Type B pancreatic cell (in vitro differentiated cells): ENCODE data around the gene TMEM143. TPM values are rescaled to one million over a fixed set of nuclear protein-coding genes. Genes with fewer than 3 reads are reported as not detected.
"Not testable (repeated sequence)": the region's sequence is repeated elsewhere in the genome, so short reads cannot be mapped to it uniquely, and the experiment has no call there.

ENCODE experiments used
- DNase-seq: peaks from one replicate; pipeline ENCODE4 v3.0.0; 2021; ENCODE audit warnings: mixed read lengths; ENCODE audit not compliant: unreplicated experiment; ENCODE audit errors: extremely low spot score
- H3K27ac Mint-ChIP-seq: 2 replicates; pipeline ENCODE4 v1.8.0; 2021; ENCODE audit warnings: mild to moderate bottlenecking, mixed read lengths
- H3K27me3 Mint-ChIP-seq: 2 replicates; pipeline ENCODE4 v1.8.0; 2021; ENCODE audit warnings: mixed read lengths
- H3K36me3 Mint-ChIP-seq: 2 replicates; pipeline ENCODE4 v1.8.0; 2021; ENCODE audit warnings: mixed read lengths
- H3K4me1 Mint-ChIP-seq: one replicate; pipeline ENCODE4 v1.8.0; 2021; ENCODE audit warnings: mixed read lengths; ENCODE audit not compliant: unreplicated experiment
- H3K4me3 Mint-ChIP-seq: 2 replicates; pipeline ENCODE4 v1.8.0; 2021; ENCODE audit warnings: mild to moderate bottlenecking, mixed read lengths
- H3K9me3 Mint-ChIP-seq: 2 replicates; pipeline ENCODE4 v1.8.0; 2021; ENCODE audit warnings: mixed read lengths
- total RNA-seq: library from RNA; stranded (reverse); gene quantifications from 2 replicates; pipeline ENCODE4 v1.2.1, GENCODE V29; 2021; ENCODE audit warnings: low replicate concordance
- TF ChIP-seq, protein P1 (sequence below): fragments of 200-600 bp; sonication (generic); conservative IDR thresholded peaks from 2 replicates; pipeline ENCODE4 v1.5.0; 2021; ENCODE audit warnings: antibody characterized with exemption, mild to moderate bottlenecking

The TMEM143 gene
- total RNA-seq, 1 donor from 2014 or later, result 12.8 TPM

DNA sequence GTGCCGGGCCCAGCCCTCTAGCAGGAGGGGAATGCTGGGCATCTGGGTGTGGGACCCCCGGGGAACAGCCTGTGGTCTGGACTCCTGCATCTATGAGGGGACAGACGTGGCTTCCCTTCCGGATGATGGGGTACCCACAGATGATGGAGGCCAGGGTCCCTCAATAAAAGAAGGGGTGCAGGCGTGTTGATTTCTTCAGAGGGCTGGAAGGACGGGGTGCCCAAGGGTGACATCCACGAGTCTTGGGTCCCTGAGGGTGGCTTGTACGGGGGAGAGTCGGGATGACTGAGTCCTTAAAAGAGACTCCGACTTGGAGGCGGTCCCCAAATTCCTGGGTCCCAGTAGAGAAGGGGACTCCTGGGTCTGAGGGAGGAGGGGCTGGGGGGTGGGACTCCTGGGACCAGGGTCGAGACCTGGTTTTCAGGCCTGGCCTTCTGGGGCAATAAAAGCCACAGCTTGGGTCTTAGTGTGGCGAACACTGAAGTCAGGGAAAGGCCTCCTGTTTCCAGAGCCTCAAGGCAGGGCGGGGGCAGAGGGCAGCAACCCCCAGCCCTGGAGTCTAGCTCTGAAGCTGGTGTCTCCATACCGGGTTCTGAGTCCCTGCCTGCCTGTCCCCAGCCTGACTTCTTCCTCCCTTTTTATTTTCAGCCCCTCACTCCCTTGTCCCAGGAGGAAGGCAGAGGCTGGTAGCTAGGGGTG is 29.3 kb upstream of the TMEM143 start:
- Mint-ChIP-seq H3K36me3 (peaks cover 10% of the 10 kb centered on the region), H3K27me3 (peaks cover 49% of the 10 kb centered on the region), H3K4me3 (peak overlapping the region; percentile 81), H3K9me3 (no peaks in the 10 kb centered on the region), H3K27ac (peak overlapping the region; percentile 53), H3K4me1 (peaks cover 12% of the 10 kb centered on the region)
- DNase-seq, result no peak
- TF ChIP-seq, protein P1, sequence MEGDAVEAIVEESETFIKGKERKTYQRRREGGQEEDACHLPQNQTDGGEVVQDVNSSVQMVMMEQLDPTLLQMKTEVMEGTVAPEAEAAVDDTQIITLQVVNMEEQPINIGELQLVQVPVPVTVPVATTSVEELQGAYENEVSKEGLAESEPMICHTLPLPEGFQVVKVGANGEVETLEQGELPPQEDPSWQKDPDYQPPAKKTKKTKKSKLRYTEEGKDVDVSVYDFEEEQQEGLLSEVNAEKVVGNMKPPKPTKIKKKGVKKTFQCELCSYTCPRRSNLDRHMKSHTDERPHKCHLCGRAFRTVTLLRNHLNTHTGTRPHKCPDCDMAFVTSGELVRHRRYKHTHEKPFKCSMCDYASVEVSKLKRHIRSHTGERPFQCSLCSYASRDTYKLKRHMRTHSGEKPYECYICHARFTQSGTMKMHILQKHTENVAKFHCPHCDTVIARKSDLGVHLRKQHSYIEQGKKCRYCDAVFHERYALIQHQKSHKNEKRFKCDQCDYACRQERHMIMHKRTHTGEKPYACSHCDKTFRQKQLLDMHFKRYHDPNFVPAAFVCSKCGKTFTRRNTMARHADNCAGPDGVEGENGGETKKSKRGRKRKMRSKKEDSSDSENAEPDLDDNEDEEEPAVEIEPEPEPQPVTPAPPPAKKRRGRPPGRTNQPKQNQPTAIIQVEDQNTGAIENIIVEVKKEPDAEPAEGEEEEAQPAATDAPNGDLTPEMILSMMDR, result no peak

DNA sequence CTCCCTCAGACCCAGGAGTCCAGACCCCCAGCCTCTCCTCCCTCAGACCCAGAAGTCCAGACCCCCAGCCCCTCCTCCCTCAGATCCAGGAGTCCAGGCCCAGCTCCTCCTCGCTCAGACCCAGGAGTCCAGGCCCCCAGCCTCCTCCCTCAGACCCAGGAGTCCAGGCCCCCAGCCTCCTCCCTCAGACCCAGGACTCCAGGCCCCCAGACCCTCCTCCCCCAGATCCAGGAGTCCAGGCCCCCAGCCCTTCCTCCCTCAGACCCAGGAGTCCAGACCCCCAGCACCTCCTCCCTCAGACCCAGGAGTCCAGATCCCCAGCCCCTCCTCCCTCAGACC is 28.2 kb upstream of the TMEM143 start:
- H3K4me3 Mint-ChIP-seq, result not testable (repeated sequence)
- Mint-ChIP-seq H3K36me3 (peaks cover 11% of the 10 kb centered on the region), H3K27me3 (peaks cover 39% of the 10 kb centered on the region)

DNA sequence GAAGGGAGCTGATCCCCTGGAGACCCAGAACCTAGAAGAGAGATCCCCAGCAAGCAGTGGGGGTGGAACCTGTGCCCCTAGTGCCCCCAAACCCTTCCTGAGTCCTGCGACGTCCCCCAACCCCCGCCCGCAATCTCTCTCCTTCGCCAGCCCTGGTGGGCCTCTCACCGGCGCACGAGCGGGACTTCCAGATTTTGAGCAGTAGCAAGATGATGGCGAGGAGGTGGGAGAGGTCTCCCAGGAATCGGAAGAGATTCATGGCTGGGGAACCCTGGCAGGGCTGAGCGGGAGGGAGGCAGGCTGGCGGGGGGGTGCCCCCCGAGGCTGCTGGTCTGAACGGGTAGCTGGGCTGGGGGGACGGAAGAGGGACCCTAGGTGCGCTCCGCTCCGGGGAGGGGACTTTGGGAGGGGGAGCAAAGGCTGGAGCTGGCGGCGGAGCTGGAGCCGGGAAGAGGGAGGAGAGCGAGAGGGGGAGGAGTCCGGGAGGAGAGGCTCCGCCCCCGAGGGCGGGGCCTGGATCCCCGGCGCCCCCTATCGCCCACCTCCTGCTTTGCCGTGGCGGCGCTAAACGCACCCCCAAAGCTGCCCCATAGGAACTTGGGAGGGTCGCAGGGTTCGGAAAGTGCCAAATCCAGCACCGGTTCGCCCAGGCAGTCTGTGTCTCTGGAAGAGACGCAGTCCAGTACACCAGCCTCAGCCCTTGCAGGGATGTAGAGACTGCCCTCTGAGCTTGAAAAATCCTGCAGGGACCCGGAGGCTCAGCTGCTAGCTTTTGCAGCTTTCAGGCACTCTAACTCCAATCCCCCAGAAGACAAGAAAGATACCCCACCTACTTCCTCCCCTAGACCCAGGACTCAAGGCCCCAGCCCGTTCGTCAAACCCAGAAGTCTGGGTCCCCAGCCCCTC is 27.6 kb upstream of the TMEM143 start, which contains the start of gene KDELR1:
KDELR1 (minus strand) TSS at position 452 of the 906 bp plus-strand sequence; CDS start at position 259, 193 bp downstream.
- Mint-ChIP-seq H3K27me3 (peaks cover 35% of the 10 kb centered on the region), H3K27ac (peak within 1 kb of the TSS; percentile 88), H3K9me3 (no peaks in the 10 kb centered on the region), H3K4me3 (peak within 1 kb of the TSS; percentile 97), H3K4me1 (peaks cover 5% of the 10 kb centered on the region), H3K36me3 (peaks cover 11% of the 10 kb centered on the region)
- DNase-seq, result peak; percentile 91
- TF ChIP-seq, protein P1, result peak; percentile 92

More for the DNA sequence above, 28.2 kb upstream of the TMEM143 start:
- DNase-seq, H3K4me1 Mint-ChIP-seq, H3K27ac Mint-ChIP-seq, H3K9me3 Mint-ChIP-seq: not testable (repeated sequence)

DNA sequence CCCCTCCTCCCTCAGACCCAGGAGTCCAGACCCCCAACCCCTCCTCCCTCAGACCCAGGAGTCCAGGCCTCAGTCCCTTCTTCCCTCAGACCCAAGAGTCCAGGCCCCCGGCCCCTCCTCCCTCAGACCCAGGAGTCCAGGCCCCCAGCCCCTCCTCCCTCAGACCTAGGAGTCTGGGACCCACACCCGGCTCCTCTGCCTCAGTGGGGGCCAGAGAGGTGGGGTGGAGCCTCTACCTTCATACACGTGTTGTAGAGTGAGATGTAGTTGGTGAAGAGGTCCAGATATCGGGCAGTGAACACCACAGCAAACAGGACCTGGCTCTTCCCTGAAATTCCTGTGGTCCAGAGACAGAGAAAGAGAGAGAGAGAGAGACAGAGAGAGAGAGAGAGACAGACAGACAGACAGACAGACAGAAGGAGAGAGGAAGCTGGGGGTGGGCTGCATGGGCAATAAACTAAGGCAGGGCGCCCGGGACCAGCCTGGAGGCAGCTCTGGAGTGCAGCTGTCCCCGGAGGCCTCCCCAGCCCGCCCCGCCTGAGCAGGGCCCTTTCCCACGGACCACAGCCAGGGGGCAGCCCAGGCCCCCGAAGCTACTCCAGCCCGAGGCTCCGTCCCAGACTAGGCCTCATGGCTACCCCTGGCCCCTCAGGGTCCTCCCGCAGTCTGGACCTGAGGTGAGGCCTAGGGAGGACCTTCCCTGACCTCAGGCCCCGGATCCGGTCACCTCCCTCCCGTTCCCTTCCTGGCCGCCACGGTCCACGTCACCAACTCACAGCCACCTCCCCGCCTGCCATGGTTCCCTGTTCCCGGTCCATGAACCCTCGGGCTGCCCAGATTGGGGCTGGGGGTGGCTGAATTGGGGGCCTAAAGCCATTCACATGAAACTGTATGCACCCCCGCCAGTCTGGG is 26.7 kb upstream of the TMEM143 start:
- Mint-ChIP-seq H3K36me3 (peaks cover 11% of the 10 kb centered on the region), H3K9me3 (no peaks in the 10 kb centered on the region), H3K27ac (peak overlapping the region; percentile 88), H3K4me3 (peak overlapping the region; percentile 97), H3K4me1 (no peaks in the 10 kb centered on the region), H3K27me3 (peaks cover 26% of the 10 kb centered on the region)
- TF ChIP-seq, protein P1, result peak; percentile 77
- DNase-seq, result peak; percentile 80

DNA sequence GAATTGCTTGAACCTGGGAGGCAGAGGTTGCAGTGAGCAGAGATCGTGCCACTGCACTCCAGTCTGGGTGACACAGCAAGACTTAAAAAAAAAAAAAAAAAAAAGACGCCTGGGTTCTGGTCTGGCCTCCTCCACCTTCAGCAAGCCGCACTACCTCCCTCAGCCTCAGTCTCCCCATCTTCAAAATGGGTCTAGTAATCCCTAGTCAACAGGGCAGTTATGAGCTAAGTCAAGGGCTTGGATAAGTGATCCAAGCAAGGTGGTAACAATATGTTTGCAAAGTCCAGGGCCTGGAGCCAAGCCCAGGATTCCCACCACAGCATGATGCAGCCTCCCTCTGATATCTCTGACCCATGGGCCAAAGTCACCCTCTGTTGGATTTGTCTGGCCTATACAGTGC is 23.2 kb upstream of the TMEM143 start:
- no peak overlapping the region for H3K4me3 Mint-ChIP-seq
- peaks cover 3% of the 10 kb centered on the region for H3K27me3 Mint-ChIP-seq
- H3K36me3 Mint-ChIP-seq, result peaks cover 23% of the 10 kb centered on the region
- TF ChIP-seq, protein P1, result no peak
- H3K27ac Mint-ChIP-seq, result no peak overlapping the region
- no peak for DNase-seq
- H3K4me1 Mint-ChIP-seq, result no peaks in the 10 kb centered on the region
- H3K9me3 Mint-ChIP-seq, result no peaks in the 10 kb centered on the region
